Fibroblast of mammary gland (primary cell): ENCODE measurements around the gene EPHA4.

ENCODE experiments used
- DNase-seq: peaks from one replicate; pipeline ENCODE4 v3.0.0-alpha.2; 2010; ENCODE audit warnings: low read depth
- H3K4me3 ChIP-seq: 2 replicates; pipeline ENCODE4 v1.5.1; 2011; ENCODE audit warnings: low read depth, mild to moderate bottlenecking, low read length, moderate library complexity; ENCODE audit not compliant: control insufficient read depth
- TF ChIP-seq, protein P1 (sequence below): conservative IDR thresholded peaks from 2 replicates; pipeline ENCODE4 v1.5.1; 2011; ENCODE audit warnings: low read depth, low read length, inconsistent platforms; ENCODE audit not compliant: control insufficient read depth, insufficient read depth

The EPHA4 gene

DNA sequence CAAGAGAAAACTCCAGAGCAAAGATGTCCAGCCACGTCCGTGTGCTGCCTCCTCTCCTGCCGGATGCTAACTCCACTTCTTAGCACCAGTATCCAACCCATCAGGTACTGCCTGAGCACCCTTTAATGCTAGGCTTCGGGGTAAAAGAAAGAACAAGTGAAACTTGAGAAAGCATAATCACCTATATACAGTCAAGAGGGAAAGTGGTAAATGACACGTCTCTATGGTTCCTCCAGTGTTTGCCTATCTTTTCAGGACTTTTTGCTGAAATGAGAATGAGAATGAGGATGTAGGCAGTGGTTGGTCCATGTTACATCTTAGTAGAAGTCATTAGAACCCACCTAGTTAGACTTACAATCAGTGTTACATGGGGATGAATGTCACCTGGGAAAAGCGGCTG, 47.9 kb downstream of the EPHA4 start:
- DNase-seq = no peak
- TF ChIP-seq, protein P1, sequence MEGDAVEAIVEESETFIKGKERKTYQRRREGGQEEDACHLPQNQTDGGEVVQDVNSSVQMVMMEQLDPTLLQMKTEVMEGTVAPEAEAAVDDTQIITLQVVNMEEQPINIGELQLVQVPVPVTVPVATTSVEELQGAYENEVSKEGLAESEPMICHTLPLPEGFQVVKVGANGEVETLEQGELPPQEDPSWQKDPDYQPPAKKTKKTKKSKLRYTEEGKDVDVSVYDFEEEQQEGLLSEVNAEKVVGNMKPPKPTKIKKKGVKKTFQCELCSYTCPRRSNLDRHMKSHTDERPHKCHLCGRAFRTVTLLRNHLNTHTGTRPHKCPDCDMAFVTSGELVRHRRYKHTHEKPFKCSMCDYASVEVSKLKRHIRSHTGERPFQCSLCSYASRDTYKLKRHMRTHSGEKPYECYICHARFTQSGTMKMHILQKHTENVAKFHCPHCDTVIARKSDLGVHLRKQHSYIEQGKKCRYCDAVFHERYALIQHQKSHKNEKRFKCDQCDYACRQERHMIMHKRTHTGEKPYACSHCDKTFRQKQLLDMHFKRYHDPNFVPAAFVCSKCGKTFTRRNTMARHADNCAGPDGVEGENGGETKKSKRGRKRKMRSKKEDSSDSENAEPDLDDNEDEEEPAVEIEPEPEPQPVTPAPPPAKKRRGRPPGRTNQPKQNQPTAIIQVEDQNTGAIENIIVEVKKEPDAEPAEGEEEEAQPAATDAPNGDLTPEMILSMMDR = no peak
- no peak overlapping the region for H3K4me3 ChIP-seq

DNA sequence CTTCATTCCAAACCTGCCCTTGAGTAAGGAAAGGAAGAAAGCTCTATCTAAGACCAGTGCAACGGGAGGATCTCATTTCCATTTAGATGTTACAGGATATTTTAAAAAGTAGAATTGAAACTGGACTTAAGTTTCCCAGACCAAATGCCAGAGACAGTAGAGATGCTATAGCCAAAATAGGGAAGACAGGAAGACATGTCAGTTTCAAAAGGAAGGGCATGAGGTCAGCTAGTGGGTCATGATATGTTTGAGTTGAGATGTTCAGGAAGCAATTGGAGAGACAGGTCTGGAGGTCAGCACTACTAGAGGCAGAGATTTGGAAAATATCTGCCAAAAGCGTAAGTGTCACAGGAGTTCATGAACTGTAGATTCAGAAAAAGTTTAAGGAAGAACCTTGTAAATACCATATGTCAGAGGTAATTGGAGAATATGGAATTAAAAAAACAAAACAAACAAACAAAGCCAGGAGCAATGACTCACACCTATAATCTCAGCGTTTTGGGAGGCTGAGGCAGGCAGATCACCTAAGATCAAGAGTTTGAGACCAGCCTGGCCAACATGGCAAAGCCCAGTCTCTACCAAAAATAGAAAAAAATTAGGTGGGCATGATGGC, 50.8 kb downstream of the EPHA4 start:
- H3K4me3 ChIP-seq = no peak overlapping the region
- TF ChIP-seq, protein P1 = no peak
- DNase-seq = no peak

DNA sequence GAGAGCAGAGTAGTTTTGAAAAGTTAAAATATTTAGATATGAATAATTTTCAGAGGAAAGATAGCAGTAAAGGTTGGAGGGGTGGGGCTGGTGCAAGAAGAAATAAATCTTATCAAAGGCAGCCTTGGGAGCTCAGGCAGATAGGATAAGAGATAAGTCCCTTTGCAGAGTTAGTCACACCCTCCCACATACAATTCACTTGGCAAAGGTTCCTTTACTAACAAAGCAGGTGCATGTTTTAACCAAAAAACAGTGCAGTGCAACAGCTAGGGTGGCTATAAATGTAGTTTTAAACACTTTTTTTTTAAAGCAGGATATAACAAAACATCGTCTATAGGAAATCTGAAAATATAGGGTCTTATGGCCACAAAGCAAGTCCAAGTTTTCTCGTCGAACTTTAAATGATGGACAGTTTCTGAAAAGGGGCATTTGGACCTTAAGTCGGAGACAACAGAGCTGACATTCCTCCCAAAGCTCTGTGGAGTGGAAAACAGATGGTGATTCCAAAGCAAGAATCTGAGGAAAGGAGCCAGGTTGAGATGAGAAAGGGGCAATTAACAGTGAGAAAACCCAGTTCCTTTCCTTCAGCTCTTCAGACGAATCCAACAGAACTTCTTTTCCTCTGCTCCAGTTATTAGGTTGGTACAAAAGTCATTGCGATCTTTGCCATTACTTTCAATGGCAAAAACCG, 53.0 kb downstream of the EPHA4 start:
- no peak overlapping the region for H3K4me3 ChIP-seq
- TF ChIP-seq, protein P1 = no peak
- no peak for DNase-seq

DNA sequence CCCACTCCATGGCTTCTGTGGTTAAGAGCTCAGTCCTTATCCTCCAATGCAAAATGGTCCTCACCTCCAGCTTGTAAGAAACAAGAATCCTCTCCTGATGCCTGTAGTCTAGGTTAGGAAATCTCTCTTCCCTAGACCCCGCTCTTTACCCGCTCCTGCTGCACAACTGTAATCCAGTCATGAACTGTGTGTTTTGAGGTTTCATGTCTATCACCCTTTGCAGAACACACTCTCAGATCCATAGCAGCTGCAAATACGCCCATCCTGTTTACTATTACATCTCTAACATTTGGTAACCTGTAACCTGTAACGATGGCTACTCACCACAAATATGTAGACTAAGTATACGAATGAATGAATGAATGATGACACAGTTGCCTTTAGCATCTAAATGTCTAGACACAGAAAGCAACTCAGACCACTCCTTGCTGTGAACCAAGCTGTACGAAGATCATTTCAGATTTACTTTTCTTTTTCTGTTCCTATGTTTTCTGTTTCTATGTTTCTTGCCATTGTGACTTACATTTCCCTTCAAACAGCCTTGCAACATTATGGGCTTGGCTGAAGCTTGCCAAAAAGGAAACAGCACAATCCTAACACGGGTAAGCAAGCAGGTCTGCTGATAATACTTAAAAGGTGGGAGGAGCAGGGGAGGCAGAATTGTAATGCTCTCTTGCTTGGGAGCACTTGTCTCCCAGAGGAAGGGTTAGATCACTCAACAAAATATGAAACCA, 53.7 kb downstream of the EPHA4 start:
- DNase-seq = no peak
- no peak overlapping the region for H3K4me3 ChIP-seq
- TF ChIP-seq, protein P1 = no peak

DNA sequence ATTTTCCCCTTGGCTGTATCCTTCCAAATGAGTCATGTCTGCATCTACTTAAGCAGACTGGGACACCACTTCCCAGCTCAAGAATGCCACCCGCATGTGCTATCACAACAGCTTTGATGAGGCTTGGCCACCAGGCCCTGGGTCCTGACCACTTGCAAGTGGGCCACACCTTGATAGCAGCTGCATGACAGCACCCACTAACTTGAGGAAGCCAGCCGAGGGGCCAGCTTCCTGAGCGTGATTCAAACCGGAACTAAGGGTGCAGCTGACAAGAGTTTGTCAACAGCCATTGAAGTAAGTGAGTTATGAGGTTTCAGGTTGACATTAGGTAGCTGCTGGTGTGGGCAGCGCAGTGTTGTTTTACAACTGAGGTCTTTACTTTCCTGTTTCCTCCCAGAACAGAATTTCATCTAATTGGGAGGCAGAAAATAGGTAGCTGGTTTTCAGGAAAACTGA, 54.4 kb downstream of the EPHA4 start:
- H3K4me3 ChIP-seq = no peak overlapping the region

DNA sequence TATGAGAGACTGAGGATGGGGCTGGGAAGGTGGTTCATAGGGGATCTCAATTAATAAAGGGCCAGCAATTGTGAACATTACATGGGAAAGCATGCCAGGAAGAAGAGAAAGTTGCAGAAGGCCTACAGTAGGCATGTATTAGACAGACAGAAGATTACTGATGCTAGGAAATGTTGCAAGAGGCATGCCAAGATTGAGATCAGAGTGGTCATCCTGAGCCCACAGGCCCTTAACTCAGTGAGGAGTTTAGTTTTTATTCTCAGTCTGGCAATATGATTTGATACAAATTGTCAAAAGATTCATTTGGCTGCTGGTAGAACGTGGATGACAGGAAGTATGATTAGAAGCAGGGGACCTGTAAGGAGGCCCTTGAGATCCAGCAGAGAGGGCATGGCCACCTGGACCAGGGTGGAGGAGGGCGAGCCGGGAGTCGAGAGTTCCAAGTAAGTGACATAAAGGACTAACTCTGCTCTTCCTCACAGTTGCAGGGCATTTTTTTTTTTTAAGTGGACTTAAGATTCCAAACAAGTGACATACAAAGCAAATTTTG, 54.9 kb downstream of the EPHA4 start:
- H3K4me3 ChIP-seq = no peak overlapping the region
- TF ChIP-seq, protein P1 = no peak

More for the DNA sequence above, 54.4 kb downstream of the EPHA4 start:
- DNase-seq = peak; percentile 76
- TF ChIP-seq, protein P1 = no peak

More for the DNA sequence above, 54.9 kb downstream of the EPHA4 start:
- no peak for DNase-seq
